ENCODE results near the gene PCDH9.
"Not testable (repeated sequence)": the region's sequence is repeated elsewhere in the genome, so short reads cannot be mapped to it uniquely, and the experiment has no call there.

PCDH9 gene

DNA sequence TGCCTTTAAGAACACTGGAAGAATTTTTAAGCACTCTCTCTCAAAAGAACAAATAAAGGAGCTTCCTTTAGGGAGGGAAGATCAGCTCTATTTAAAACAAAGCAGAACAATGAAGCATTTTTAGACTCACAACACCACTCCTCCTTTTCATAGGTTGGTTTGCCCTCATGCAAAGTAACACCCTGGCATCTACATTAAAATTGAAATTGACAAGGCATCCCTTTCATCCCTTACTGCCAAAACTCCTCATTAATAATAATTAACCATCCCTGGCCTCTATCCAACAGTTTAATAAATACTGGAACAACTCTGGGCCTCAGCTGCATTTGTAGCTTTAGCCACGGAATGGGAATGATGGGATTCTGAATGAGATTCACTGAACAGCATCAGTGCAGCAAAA lies 929.1 kb downstream of the PCDH9 start:
- DNase-seq = no peak

- no peak for DNase-seq
Measured at GRCh38 chr13:66296875-66297274, 933.3 kb downstream of the PCDH9 start.

- DNase-seq = no peak
Measured at GRCh38 chr13:66296328-66296727, 933.8 kb downstream of the PCDH9 start.

- not testable (repeated sequence) for DNase-seq
Measured at GRCh38 chr13:66286806-66287205, 943.3 kb downstream of the PCDH9 start.

- no peak for DNase-seq
Measured at GRCh38 chr13:66275416-66275815, 954.7 kb downstream of the PCDH9 start.

- no peak for DNase-seq
Measured at GRCh38 chr13:66273011-66273410, 957.1 kb downstream of the PCDH9 start.

GRCh38 chr13:66266761-66267160 lies 963.4 kb downstream of the PCDH9 start:
- DNase-seq = no peak

GRCh38 chr13:66266348-66266747 lies 963.8 kb downstream of the PCDH9 start:
- no peak for DNase-seq

DNA sequence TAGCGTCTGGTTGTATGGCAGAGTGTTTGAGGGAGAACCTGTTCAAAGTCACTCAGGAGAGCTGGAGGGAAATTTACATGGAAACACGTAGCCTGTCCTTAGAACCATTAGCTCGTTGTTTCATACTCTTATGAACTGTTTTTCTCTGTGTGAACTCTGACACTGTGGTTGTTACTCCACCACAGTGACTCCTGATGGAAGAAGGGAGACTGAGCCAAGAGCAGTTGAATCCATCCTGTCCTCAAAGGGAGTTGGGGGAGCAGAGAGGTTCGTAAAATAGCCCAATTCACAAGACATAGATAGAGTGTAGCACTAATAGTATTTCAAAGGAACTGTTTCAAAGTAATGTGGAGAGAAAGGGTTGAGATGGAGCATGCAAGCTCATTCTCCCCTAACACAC lies 964.8 kb downstream of the PCDH9 start:
- DNase-seq = no peak

DNA sequence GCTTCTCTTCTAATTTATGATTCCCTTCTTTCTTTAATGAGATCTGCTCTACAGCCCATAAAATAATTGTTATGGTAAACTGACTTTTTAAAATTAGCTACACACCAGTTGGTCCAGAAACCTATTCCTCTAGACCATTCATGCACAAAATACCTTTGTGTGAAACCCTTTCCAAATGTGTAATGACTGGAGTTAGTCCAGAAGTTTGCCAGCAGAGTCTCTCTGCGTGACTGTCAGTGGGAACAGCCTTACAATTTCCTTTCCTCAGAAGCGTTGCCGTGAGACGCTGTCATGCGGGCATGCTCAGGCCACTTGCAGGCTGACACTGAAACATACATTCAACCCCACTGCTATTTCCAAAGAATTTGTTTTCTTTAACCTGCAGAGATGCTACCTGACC lies 965.2 kb downstream of the PCDH9 start:
- DNase-seq = no peak

- no peak for DNase-seq
Measured at GRCh38 chr13:66262330-66262729, 967.8 kb downstream of the PCDH9 start.

DNA sequence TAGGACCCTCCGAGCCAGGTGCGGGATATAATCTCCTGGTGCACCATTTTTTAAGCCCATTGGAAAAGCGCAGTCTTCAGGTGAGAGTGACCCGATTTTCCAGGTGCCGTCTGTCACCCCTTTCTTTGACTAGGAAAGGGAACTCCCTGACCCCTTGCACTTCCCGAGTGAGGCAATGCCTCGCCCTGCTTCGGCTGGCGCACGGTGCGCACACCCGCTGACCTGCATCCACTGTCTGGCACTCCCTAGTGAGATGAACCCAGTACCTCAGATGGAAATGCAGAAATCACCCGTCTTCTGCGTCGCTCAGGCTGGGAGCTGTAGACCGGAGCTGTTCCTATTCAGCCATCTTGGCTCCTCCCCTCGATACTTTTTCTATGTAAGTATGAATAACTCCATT lies 970.7 kb downstream of the PCDH9 start:
- DNase-seq = not testable (repeated sequence)
